Mucosa of stomach (tissue), 1 donor: Measurements from ENCODE around the gene GPR39.

ENCODE experiments used
- H3K27me3 ChIP-seq: one replicate; pipeline ENCODE4 v1.7.0; 2013; ENCODE audit warnings: mild to moderate bottlenecking, low read length; ENCODE audit not compliant: control insufficient read depth, insufficient read depth
- H3K36me3 ChIP-seq: one replicate; pipeline ENCODE4 v1.7.0; 2013; ENCODE audit warnings: low read length; ENCODE audit not compliant: control insufficient read depth, insufficient read depth
- H3K4me1 ChIP-seq: one replicate; pipeline ENCODE4 v1.7.0; 2013; ENCODE audit warnings: mild to moderate bottlenecking, low read length; ENCODE audit not compliant: control insufficient read depth, insufficient read depth
- H3K4me3 ChIP-seq: one replicate; pipeline ENCODE4 v1.7.0; 2013; ENCODE audit warnings: low read length
- H3K9ac ChIP-seq: one replicate; pipeline ENCODE4 v1.7.0; 2013; ENCODE audit warnings: mild to moderate bottlenecking, low read length, moderate library complexity
- H3K9me3 ChIP-seq: one replicate; pipeline ENCODE4 v1.7.0; 2013; ENCODE audit warnings: mild to moderate bottlenecking, low read length, moderate library complexity; ENCODE audit not compliant: control insufficient read depth
- donor health status: Pancreatic carcinoma.

Gene GPR39

DNA sequence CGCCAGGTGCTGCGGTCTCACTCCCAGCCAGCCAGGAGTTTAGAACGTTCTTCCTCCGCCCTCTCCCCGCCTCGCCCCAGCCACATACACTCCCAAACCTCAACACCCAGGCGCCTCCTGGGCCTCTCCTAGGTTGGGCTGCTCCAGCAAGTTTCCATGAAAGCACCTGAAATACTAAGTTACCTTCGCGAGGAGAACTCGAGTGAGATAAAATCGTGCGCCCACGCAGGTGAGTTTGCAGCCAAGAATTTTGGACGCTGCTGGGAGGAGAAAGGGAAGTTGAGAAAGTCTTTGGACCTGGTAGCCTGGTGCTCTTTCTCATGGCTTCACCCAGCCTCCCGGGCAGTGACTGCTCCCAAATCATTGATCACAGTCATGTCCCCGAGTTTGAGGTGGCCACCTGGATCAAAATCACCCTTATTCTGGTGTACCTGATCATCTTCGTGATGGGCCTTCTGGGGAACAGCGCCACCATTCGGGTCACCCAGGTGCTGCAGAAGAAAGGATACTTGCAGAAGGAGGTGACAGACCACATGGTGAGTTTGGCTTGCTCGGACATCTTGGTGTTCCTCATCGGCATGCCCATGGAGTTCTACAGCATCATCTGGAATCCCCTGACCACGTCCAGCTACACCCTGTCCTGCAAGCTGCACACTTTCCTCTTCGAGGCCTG, at the start of gene GPR39:
Gene GPR39 (plus strand): TSS at position 83 of the 673 bp plus-strand sequence.
- Histone ChIP-seq H3K4me1 (peaks cover 41% of the 10 kb centered on the region), H3K4me3 (peak within 1 kb of the TSS; percentile 33), H3K9me3 (no peaks in the 10 kb centered on the region), H3K9ac (peak within 1 kb of the TSS; percentile 58), H3K27me3 (no peaks in the 10 kb centered on the region), H3K36me3 (no peaks in the 10 kb centered on the region)

- Histone ChIP-seq H3K9ac (no peak overlapping the region), H3K36me3 (no peaks in the 10 kb centered on the region), H3K4me1 (no peaks in the 10 kb centered on the region), H3K4me3 (no peak overlapping the region), H3K9me3 (no peaks in the 10 kb centered on the region), H3K27me3 (no peaks in the 10 kb centered on the region)
These were observed 48.4 kb upstream of the GPR39 start for GRCh38 chr2:132368191-132368590.

GRCh38 chr2:132372276-132372675, 44.3 kb upstream of the GPR39 start:
- Histone ChIP-seq H3K9ac (no peak overlapping the region), H3K36me3 (no peaks in the 10 kb centered on the region), H3K9me3 (no peaks in the 10 kb centered on the region), H3K27me3 (no peaks in the 10 kb centered on the region), H3K4me3 (no peak overlapping the region), H3K4me1 (no peaks in the 10 kb centered on the region)

DNA sequence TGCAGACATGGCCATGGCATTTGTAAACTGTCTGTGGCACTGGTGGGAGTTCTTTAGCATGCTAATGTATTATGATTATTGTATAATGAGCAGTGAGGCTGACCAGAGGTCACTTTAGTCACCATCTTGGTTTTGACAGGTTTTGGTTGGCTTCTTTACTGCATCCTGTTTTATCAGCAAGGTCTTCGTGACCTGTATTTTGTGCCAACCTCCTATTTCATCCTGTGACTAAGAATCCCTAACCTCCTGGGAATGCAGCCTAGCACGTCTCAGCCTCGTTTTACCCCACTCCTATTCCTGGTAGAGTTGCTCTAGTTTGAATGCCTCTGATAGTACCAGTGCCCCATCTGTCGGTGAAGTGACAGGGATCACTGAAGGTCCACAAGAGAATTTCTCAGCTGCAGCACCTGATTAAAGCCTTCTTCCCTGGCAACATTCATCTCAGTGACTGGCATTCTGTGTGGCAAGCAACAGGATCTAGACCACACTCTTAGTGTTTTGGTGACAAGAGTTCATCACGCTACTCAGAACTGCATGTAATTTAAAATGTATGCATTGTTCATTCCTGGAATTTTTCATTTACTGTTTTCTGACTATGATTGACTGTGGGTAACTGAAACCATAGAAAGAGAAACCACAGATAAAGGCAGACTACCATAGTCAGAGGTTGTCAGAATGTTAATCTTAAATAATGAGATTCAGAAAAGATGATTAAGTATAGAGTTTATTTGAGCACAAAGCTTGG, 43.0 kb upstream of the GPR39 start:
- H3K4me1 ChIP-seq: no peaks in the 10 kb centered on the region
- no peaks in the 10 kb centered on the region for H3K27me3 ChIP-seq
- H3K4me3 ChIP-seq: no peak overlapping the region
- H3K36me3 ChIP-seq: no peaks in the 10 kb centered on the region
- H3K9ac ChIP-seq: no peak overlapping the region
- H3K9me3 ChIP-seq: no peaks in the 10 kb centered on the region

- H3K4me1 ChIP-seq: no peaks in the 10 kb centered on the region
- no peaks in the 10 kb centered on the region for H3K36me3 ChIP-seq
- H3K4me3 ChIP-seq: no peak overlapping the region
- H3K9ac ChIP-seq: no peak overlapping the region
- H3K27me3 ChIP-seq: no peaks in the 10 kb centered on the region
- no peaks in the 10 kb centered on the region for H3K9me3 ChIP-seq
These were observed 42.5 kb upstream of the GPR39 start for GRCh38 chr2:132374151-132374550.

DNA sequence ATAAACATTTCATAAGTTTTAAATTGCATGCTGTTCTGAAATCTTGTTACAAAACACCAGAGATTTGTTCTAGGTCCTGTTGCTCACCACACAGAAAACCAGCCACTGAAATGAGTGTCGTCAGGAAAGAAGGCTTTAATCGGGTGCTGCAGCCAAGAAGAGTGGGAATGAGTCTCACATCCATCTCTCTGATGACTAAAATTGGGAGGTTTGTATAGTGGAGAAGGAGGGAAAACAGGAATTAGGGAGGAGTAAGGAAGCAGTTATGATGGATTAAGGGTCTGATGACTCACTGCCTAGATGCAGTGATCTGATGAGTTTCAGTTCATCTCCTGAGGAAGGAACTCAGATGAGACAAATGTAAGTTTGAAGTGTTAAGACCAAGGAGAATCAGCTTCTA, 42.1 kb upstream of the GPR39 start:
- Histone ChIP-seq H3K27me3 (no peaks in the 10 kb centered on the region), H3K9me3 (no peaks in the 10 kb centered on the region), H3K4me3 (no peak overlapping the region), H3K9ac (no peak overlapping the region), H3K4me1 (no peaks in the 10 kb centered on the region), H3K36me3 (no peaks in the 10 kb centered on the region)

DNA sequence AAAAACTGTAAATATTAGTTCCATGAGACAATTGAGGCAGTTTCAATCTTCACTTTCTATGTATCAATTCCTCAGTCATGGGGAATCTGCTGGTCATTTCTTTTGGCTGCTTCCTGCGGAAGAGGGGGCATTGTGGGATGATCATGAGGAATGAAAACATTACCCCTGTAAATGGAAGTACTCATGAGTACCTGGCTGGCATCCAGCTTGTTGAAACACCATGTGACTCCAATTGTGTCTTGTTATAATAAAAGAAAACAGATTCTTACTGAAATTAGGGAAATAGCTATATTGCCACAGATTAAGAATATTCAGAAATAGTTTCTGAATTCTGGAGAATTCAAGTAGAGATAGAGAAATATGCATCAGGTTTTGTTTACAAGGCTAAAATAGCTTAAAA, 41.6 kb upstream of the GPR39 start:
- no peaks in the 10 kb centered on the region for H3K4me1 ChIP-seq
- no peaks in the 10 kb centered on the region for H3K27me3 ChIP-seq
- H3K4me3 ChIP-seq: no peak overlapping the region
- H3K36me3 ChIP-seq: no peaks in the 10 kb centered on the region
- H3K9me3 ChIP-seq: no peaks in the 10 kb centered on the region
- H3K9ac ChIP-seq: no peak overlapping the region

DNA sequence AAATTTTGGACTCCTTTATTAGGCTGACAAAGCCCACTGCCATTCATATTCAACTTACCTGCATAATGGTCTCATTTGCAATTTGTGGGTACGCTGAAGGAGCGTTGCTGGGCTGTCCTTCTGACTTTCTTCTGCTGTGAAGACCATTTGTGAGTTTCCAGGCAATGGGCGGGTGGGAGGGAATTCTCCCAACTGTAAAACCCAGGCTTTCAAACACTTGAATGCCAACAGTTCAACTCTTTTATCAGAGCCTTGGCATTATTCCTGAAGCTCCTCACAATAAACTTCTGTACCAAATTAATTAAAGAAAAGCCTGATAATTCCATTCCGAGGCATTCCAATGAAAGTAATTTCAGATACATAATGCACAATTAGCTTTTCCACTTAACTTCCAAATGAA, 35.2 kb upstream of the GPR39 start:
- Histone ChIP-seq H3K4me3 (no peak overlapping the region), H3K9ac (no peak overlapping the region), H3K27me3 (no peaks in the 10 kb centered on the region), H3K9me3 (no peaks in the 10 kb centered on the region), H3K36me3 (no peaks in the 10 kb centered on the region), H3K4me1 (no peaks in the 10 kb centered on the region)

- no peaks in the 10 kb centered on the region for H3K4me1 ChIP-seq
- no peak overlapping the region for H3K4me3 ChIP-seq
- no peaks in the 10 kb centered on the region for H3K36me3 ChIP-seq
- no peaks in the 10 kb centered on the region for H3K9me3 ChIP-seq
- H3K9ac ChIP-seq: no peak overlapping the region
- H3K27me3 ChIP-seq: no peaks in the 10 kb centered on the region
These were observed 32.6 kb upstream of the GPR39 start for GRCh38 chr2:132383956-132384355.

- Histone ChIP-seq H3K4me1 (no peaks in the 10 kb centered on the region), H3K9ac (no peak overlapping the region), H3K9me3 (no peaks in the 10 kb centered on the region), H3K4me3 (no peak overlapping the region), H3K27me3 (no peaks in the 10 kb centered on the region), H3K36me3 (no peaks in the 10 kb centered on the region)
These were observed 32.0 kb upstream of the GPR39 start for GRCh38 chr2:132384491-132385151.

GRCh38 chr2:132387126-132387525, 29.5 kb upstream of the GPR39 start:
- H3K9me3 ChIP-seq: no peaks in the 10 kb centered on the region
- H3K36me3 ChIP-seq: no peaks in the 10 kb centered on the region
- no peak overlapping the region for H3K9ac ChIP-seq
- no peaks in the 10 kb centered on the region for H3K27me3 ChIP-seq
- H3K4me3 ChIP-seq: no peak overlapping the region
- no peaks in the 10 kb centered on the region for H3K4me1 ChIP-seq

DNA sequence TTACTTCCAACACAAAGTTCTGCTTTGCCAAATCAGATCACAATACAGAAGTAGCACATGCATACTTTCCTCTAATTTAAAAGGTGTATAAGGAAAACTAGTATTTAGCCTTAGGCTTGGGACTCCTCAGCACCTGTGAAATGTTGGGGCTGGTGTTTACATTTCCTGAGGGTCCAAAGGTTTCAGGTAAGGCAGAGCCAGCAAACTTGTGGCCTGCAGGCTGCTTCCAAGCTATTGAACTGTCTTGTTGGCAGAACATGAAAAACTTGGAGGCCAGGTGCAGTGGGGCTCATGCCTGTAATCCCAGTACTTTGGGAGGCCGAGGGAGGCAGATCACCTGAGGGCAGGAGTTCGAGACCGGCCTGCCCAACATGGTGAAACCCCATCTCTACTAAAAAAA, 26.5 kb upstream of the GPR39 start:
- H3K27me3 ChIP-seq: no peaks in the 10 kb centered on the region
- no peaks in the 10 kb centered on the region for H3K9me3 ChIP-seq
- H3K4me3 ChIP-seq: no peak overlapping the region
- H3K36me3 ChIP-seq: no peaks in the 10 kb centered on the region
- no peaks in the 10 kb centered on the region for H3K4me1 ChIP-seq
- no peak overlapping the region for H3K9ac ChIP-seq
